ENCODE data around the gene FBF1. TPM values are rescaled to one million over a fixed set of nuclear protein-coding genes. Genes with fewer than 3 reads are reported as not detected.

Gene FBF1
- total RNA-seq, 1 donor from 2014 or later = 15.1 TPM

DNA sequence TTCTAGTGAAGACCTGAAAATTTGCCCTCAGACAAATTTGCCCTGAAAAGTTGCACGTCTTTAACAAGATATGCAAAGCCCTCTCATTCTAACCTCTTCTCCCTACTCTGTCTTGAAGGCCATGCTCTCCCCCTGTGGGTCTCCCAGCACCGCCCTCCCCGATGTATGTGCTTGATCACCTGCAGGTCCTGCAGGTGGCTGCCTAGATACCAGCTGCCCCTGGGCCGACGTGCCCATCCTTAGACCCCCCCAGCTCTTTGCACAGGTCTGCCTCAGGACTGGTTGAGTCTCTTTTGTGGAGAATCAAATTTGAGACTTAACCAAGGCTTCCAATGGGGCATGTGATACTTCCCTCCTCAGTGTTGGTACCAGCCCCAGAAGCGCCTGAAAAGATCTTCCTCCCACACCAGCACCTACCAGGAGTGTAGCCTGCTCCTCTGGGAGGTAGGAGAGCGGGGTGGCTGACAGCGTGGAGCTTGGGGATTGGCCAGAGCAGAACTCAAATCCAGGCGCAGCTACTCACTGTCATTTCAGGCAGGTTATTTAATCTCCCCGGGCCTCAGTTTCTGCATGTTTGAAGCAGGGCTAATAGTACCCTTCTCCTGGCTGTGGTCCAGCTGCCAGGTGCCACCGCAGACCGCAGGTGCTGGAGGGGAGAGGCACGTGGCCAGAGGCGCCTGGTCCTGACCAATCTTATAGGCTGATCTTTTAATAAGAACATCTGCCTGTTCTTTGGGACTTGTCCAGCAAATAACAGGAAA lies 31.6 kb downstream of the FBF1 start:
- H3K36me3 Mint-ChIP-seq (ENCODE audit: low read depth) = peaks cover 4% of the 10 kb centered on the region
- no peak overlapping the region for H3K27ac Mint-ChIP-seq
- TF ChIP-seq, protein P1, sequence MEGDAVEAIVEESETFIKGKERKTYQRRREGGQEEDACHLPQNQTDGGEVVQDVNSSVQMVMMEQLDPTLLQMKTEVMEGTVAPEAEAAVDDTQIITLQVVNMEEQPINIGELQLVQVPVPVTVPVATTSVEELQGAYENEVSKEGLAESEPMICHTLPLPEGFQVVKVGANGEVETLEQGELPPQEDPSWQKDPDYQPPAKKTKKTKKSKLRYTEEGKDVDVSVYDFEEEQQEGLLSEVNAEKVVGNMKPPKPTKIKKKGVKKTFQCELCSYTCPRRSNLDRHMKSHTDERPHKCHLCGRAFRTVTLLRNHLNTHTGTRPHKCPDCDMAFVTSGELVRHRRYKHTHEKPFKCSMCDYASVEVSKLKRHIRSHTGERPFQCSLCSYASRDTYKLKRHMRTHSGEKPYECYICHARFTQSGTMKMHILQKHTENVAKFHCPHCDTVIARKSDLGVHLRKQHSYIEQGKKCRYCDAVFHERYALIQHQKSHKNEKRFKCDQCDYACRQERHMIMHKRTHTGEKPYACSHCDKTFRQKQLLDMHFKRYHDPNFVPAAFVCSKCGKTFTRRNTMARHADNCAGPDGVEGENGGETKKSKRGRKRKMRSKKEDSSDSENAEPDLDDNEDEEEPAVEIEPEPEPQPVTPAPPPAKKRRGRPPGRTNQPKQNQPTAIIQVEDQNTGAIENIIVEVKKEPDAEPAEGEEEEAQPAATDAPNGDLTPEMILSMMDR (IDR thresholded peaks at IDR 0.05) = no peak
- H3K4me1 Mint-ChIP-seq = peaks cover 6% of the 10 kb centered on the region
- ChIA-PET CTCF (interaction anchor here (1.3 kb wide), 1 partner anchor 96 kb away, joined by 9 read pairs; no protein-coding TSS in a partner anchor), POLR2A (no interaction called here)
- intact Hi-C loops (cut with micrococcal nuclease) = loop anchor here (10.0 kb wide), 1 partner anchor 366 kb away; no protein-coding TSS in a partner anchor
- ATAC-seq (ENCODE audit: low read depth) = no peak
- H3K9me3 Mint-ChIP-seq = no peaks in the 10 kb centered on the region
- no peak overlapping the region for H3K4me3 Mint-ChIP-seq
- no peaks in the 10 kb centered on the region for H3K27me3 Mint-ChIP-seq
- DNase-seq = no peak

DNA sequence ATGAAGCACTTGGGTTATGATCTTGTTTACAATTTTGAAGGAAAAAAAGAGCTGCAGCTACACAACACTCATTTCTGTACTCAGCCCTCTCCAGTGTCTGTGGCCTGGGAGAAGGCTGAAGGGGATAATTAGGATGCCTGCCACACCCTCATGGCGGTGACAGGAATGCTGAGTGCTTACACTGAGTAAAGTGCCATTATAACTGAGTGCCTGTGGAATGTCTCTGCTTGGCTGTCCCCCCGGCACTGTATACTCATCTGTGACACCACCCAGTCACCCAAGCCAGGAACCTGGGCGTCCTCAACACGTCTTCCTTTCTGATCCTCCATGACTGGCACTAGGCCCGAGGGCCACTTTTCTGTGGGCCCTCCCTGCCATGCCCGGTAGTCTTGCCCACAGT lies 32.6 kb downstream of the FBF1 start:
- ChIA-PET CTCF (no interaction called here), POLR2A (interaction anchor here (0.5 kb wide), 1 partner anchor 439 kb away, joined by 3 read pairs; no protein-coding TSS in a partner anchor)
- intact Hi-C loops (cut with micrococcal nuclease) = loop anchor here (10.0 kb wide), 1 partner anchor 367 kb away; no protein-coding TSS in a partner anchor
- DNase-seq (no peak), ATAC-seq (ENCODE audit: low read depth) (no peak)
- peaks cover 11% of the 10 kb centered on the region for H3K4me1 Mint-ChIP-seq
- no peak overlapping the region for H3K4me3 Mint-ChIP-seq
- H3K27ac Mint-ChIP-seq = no peak overlapping the region
- H3K9me3 Mint-ChIP-seq = no peaks in the 10 kb centered on the region
- TF ChIP-seq, protein P1 (IDR thresholded peaks at IDR 0.05) = no peak
- H3K36me3 Mint-ChIP-seq (ENCODE audit: low read depth) = no peaks in the 10 kb centered on the region
- H3K27me3 Mint-ChIP-seq = no peaks in the 10 kb centered on the region

DNA sequence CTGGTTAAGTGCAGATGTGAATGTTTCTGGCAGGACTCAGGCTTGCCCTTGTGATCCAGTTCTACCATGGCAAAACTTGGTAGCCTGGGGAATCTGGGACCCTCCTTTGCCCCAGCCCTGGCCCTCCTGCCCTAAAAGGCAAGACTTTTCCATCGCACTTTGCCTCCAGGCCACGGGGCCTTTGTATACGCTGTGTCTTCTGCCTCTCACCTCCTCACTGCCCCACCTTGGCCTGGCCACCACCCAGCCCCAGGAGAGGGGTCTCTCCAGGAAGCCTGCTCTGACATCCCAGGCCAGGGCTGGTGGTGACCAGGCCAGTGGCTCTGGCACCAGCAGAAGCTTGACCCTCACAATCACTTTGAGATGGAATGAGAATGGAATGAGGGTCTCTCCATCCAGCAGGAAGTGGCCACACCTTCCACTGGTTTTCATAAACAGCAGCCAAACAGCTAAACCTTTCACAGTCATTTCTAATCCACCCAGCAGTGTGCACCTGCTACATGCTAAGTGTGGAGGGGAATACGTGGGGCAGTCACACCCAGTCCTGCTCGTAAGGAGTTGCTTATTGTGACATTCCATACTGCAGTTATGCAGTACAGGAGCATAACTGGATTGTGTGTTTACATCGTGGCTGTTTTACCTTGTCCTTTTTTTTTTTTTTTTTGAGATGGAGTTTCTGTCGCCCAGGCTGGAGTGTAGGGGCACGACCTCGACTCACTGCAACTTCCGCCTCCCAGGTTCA lies 34.5 kb downstream of the FBF1 start:
- ChIA-PET POLR2A (interaction anchor here (0.6 to 3.5 kb wide), 9 partner anchors 10 to 644 kb away, joined by 4 to 30 read pairs (median 8); partner anchors contain the start of gene TRIM65), CTCF (interaction anchor here (1.3 to 4.1 kb wide), 4 partner anchors 98 to 276 kb away, joined by 3 to 47 read pairs (median 10); no protein-coding TSS in a partner anchor)
- intact Hi-C loops (cut with micrococcal nuclease) = loop anchor here (10.0 kb wide), 1 partner anchor 368 kb away; no protein-coding TSS in a partner anchor
- DNase-seq (no peak), ATAC-seq (ENCODE audit: low read depth) (no peak)
- H3K9me3 Mint-ChIP-seq = no peaks in the 10 kb centered on the region
- peaks cover 10% of the 10 kb centered on the region for H3K36me3 Mint-ChIP-seq (ENCODE audit: low read depth)
- no peaks in the 10 kb centered on the region for H3K27me3 Mint-ChIP-seq
- H3K4me1 Mint-ChIP-seq = peaks cover 11% of the 10 kb centered on the region
- no peak overlapping the region for H3K4me3 Mint-ChIP-seq
- H3K27ac Mint-ChIP-seq = peak overlapping the region; percentile 50
- TF ChIP-seq, protein P1 (IDR thresholded peaks at IDR 0.05) = no peak

DNA sequence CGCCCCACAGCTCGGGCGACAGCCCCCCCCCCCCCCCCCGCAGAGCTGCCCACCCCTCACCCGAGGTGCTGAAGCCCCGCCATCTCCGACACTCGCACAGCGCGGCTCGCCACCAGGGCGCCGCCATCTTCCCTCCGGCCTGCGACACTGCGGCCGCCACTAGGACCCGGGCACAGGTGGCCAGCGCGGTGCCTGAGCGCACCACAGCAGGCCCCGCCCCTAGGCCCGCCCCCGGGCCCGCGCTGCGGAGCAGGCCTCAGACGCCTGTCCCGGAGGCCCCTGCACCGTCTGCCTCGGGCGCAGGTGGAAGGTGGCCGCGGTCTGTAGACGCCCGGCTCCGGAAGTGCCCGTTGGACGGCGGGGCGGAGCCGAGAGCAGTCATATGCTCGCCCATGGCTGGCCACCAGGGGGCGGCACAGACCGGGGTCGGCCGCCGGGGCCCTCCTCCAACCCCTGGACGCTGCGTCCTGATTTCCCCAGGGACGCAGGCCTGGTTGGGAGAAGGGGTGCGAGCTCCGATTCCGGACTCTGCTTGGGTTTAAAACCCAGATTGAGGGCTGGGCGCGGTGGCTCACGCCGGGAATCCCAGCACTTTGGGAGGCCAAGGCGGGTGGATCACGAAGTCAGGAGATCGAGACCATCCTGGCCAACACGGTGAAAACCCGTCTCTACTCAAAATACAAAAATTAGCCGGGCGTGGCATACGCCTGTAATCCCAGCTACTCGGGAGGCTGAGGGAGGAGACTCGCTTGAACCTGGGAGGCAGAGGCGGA lies 35.9 kb downstream of the FBF1 start, which contains the start of gene MRPL38:
Gene MRPL38 (minus strand): TSS at position 136 of the 773 bp plus-strand sequence. CDS start 9 bp downstream, at position 127.
- TF ChIP-seq, protein P1 (IDR thresholded peaks at IDR 0.05) = peak; percentile 61
- CTCF ChIA-PET = interaction anchor here (0.7 to 4.1 kb wide), 11 partner anchors 8 to 277 kb away, joined by 3 to 47 read pairs (median 3); partner anchors contain the start of genes TRIM65 and WBP2
- Mint-ChIP-seq H3K4me1 (peaks cover 11% of the 10 kb centered on the region), H3K27me3 (no peaks in the 10 kb centered on the region), H3K27ac (peak within 1 kb of the TSS; percentile 92), H3K4me3 (peak within 1 kb of the TSS; percentile 90), H3K36me3 (ENCODE audit: low read depth) (peaks cover 20% of the 10 kb centered on the region), H3K9me3 (no peaks in the 10 kb centered on the region)
- POLR2A ChIA-PET = interaction anchor here (0.6 to 3.5 kb wide), 17 partner anchors 9 to 1032 kb away, joined by 3 to 30 read pairs (median 5); partner anchors contain the start of genes FBF1, FDXR, GALK1 and SRP68
- intact Hi-C loops (cut with micrococcal nuclease) = loop anchor here (1.0 to 10.0 kb wide), 10 partner anchors 9 to 370 kb away; partner anchors contain the start of genes ACOX1, EXOC7, FBF1 and SRP68
- ATAC-seq (ENCODE audit: low read depth) (peak; percentile 97), DNase-seq (peak; percentile 97)
